Measurements from ENCODE around the gene STAMBPL1.

GRCh38 chr10:88883448-88883809 lies 3.4 kb downstream of the STAMBPL1 start:
- TF ChIP-seq CTCF (IDR thresholded peaks at IDR 0.05 in 8 of 11, conservative IDR thresholded peaks at IDR 0.05 in 3 of 11) (no peak), POLR2A (IDR thresholded peaks at IDR 0.05) (no peak), POLR2AphosphoS5 (IDR thresholded peaks at IDR 0.05) (no peak)
